OCI-LY1 (cell line): ENCODE data around the gene ANKDD1B.

Source experiments
- H2AFZ ChIP-seq: fragments of 200-600 bp; sonication (generic), shearing (Covaris generic); 2 replicates; pipeline ENCODE4 v1.6.0; 2014; ENCODE audit warnings: antibody characterized with exemption, mild to moderate bottlenecking, low read length
- H3F3A ChIP-seq: fragments of 200-600 bp; sonication (generic), shearing (Covaris generic); 2 replicates; pipeline ENCODE4 v1.6.0; 2014; ENCODE audit warnings: mild to moderate bottlenecking, antibody characterized with exemption, low read length, moderate library complexity; ENCODE audit not compliant: insufficient read depth
- H3K27ac ChIP-seq: fragments of 200-600 bp; sonication (generic); 2 replicates; pipeline ENCODE4 v1.5.1; 2014; ENCODE audit warnings: low read length, mixed run types, mild to moderate bottlenecking, low read depth; ENCODE audit not compliant: poor library complexity, severe bottlenecking
- H3K27me3 ChIP-seq: fragments of 200-600 bp; sonication (generic); 2 replicates; pipeline ENCODE4 v1.6.0; 2014; ENCODE audit warnings: antibody characterized with exemption, mild to moderate bottlenecking, low read length, moderate library complexity; ENCODE audit not compliant: insufficient read depth
- H3K36me3 ChIP-seq: fragments of 200-600 bp; sonication (generic); 2 replicates; pipeline ENCODE4 v1.6.1; 2014; ENCODE audit warnings: mild to moderate bottlenecking, antibody characterized with exemption, low read length, moderate library complexity, mixed read lengths; ENCODE audit not compliant: insufficient read depth
- H3K4me1 ChIP-seq: fragments of 200-600 bp; sonication (generic); 2 replicates; pipeline ENCODE4 v1.5.1; 2014; ENCODE audit warnings: mild to moderate bottlenecking, low read length, moderate library complexity; ENCODE audit not compliant: insufficient read depth, severe bottlenecking
- H3K4me2 ChIP-seq: fragments of 200-600 bp; sonication (generic), shearing (Covaris generic); 2 replicates; pipeline ENCODE4 v1.6.1; 2014; ENCODE audit warnings: low read length
- H3K4me3 ChIP-seq: fragments of 200-600 bp; sonication (generic); 2 replicates; pipeline ENCODE4 v1.5.1; 2014; ENCODE audit warnings: low read length, low read depth, mild to moderate bottlenecking, mixed read lengths; ENCODE audit not compliant: poor library complexity, severe bottlenecking
- H3K79me2 ChIP-seq: fragments of 200-600 bp; shearing (Covaris generic); 2 replicates; pipeline ENCODE4 v1.6.1; 2016; ENCODE audit warnings: mixed run types, low read length, mixed read lengths; ENCODE audit not compliant: insufficient read depth
- H3K9ac ChIP-seq: fragments of 200-600 bp; sonication (generic), shearing (Covaris generic); 2 replicates; pipeline ENCODE4 v1.6.1; 2014; ENCODE audit warnings: mild to moderate bottlenecking, low read length, mixed read lengths
- H3K9me2 ChIP-seq: fragments of 200-600 bp; sonication (generic), shearing (Covaris generic); 2 replicates; pipeline ENCODE4 v1.6.1; 2014; ENCODE audit warnings: low read depth, mild to moderate bottlenecking, low read length, mixed read lengths
- H3K9me3 ChIP-seq: fragments of 200-600 bp; shearing (Covaris generic); 2 replicates; pipeline ENCODE4 v1.6.1; 2014; ENCODE audit warnings: low read length, mixed read lengths
- H4K20me1 ChIP-seq: fragments of 200-600 bp; sonication (generic), shearing (Covaris generic); 2 replicates; pipeline ENCODE4 v1.6.0; 2016; ENCODE audit warnings: mild to moderate bottlenecking, low read length; ENCODE audit not compliant: insufficient read depth
- EZH2 ChIP-seq: fragments of 200-600 bp; sonication (generic), shearing (Covaris generic); IDR thresholded peaks from 2 replicates; pipeline ENCODE4 v1.8.0; 2017; ENCODE audit warnings: borderline replicate concordance, mixed run types, mild to moderate bottlenecking, antibody characterized with exemption, low read length, moderate library complexity, mixed read lengths
- TF ChIP-seq, protein P1 (sequence below): fragments of 200-600 bp; sonication (generic), shearing (Covaris generic); IDR thresholded peaks from 2 replicates; pipeline ENCODE4 v1.5.1; 2017; ENCODE audit warnings: mild to moderate bottlenecking, antibody characterized with exemption, low read length, moderate library complexity, mixed read lengths

Gene ANKDD1B

GRCh38 chr5:75685141-75685540 is 73.9 kb downstream of the ANKDD1B start:
- H3K36me3 ChIP-seq = peaks cover 48% of the 10 kb centered on the region; the same call in 1 of the 2 replicates
- no peak overlapping the region for H3K27ac ChIP-seq
- no peaks in the 10 kb centered on the region for H3K27me3 ChIP-seq
- H3K4me3 ChIP-seq = no peak overlapping the region
- no peaks in the 10 kb centered on the region for H3K79me2 ChIP-seq
- no peaks in the 10 kb centered on the region for H4K20me1 ChIP-seq
- no peaks in the 10 kb centered on the region for H3K9me3 ChIP-seq
- no peak overlapping the region for H2AFZ ChIP-seq
- TF ChIP-seq EZH2 = no peak
- TF ChIP-seq, protein P1, sequence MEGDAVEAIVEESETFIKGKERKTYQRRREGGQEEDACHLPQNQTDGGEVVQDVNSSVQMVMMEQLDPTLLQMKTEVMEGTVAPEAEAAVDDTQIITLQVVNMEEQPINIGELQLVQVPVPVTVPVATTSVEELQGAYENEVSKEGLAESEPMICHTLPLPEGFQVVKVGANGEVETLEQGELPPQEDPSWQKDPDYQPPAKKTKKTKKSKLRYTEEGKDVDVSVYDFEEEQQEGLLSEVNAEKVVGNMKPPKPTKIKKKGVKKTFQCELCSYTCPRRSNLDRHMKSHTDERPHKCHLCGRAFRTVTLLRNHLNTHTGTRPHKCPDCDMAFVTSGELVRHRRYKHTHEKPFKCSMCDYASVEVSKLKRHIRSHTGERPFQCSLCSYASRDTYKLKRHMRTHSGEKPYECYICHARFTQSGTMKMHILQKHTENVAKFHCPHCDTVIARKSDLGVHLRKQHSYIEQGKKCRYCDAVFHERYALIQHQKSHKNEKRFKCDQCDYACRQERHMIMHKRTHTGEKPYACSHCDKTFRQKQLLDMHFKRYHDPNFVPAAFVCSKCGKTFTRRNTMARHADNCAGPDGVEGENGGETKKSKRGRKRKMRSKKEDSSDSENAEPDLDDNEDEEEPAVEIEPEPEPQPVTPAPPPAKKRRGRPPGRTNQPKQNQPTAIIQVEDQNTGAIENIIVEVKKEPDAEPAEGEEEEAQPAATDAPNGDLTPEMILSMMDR = no peak
- no peaks in the 10 kb centered on the region for H3K4me1 ChIP-seq
- no peaks in the 10 kb centered on the region for H3K9me2 ChIP-seq
- no peaks in the 10 kb centered on the region for H3F3A ChIP-seq
- H3K4me2 ChIP-seq = no peak overlapping the region
- no peak overlapping the region for H3K9ac ChIP-seq

DNA sequence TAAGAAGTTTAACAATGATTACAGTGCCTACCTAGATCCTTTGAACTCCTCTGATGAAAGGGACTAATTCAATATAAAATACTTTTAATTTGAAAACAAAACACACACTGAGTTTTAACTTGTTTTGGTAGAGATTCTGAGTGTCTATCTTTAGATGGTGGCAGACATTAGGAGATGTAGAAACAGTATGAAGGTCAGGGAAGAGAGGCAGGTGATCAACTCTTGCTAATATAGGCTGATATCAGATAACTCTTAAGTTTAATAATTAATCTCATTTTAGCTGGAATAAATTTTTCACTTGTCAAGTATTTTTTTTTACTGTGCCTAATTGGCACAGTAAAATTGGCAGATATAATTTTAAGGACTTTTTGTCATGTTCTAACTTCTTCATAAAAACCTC is 75.2 kb downstream of the ANKDD1B start:
- no peak for TF ChIP-seq EZH2
- TF ChIP-seq, protein P1 = no peak
- no peak overlapping the region for H3K4me3 ChIP-seq
- no peak overlapping the region for H3K9ac ChIP-seq
- no peak overlapping the region for H3K4me2 ChIP-seq
- no peak overlapping the region for H3K27ac ChIP-seq
- no peaks in the 10 kb centered on the region for H3K4me1 ChIP-seq
- peaks cover 56% of the 10 kb centered on the region; the same call in 1 of the 2 replicates for H3K36me3 ChIP-seq
- H3F3A ChIP-seq = no peaks in the 10 kb centered on the region
- no peaks in the 10 kb centered on the region for H3K27me3 ChIP-seq
- no peaks in the 10 kb centered on the region for H3K79me2 ChIP-seq
- no peaks in the 10 kb centered on the region for H4K20me1 ChIP-seq
- H2AFZ ChIP-seq = no peak overlapping the region
- H3K9me3 ChIP-seq = no peaks in the 10 kb centered on the region
- H3K9me2 ChIP-seq = no peaks in the 10 kb centered on the region

DNA sequence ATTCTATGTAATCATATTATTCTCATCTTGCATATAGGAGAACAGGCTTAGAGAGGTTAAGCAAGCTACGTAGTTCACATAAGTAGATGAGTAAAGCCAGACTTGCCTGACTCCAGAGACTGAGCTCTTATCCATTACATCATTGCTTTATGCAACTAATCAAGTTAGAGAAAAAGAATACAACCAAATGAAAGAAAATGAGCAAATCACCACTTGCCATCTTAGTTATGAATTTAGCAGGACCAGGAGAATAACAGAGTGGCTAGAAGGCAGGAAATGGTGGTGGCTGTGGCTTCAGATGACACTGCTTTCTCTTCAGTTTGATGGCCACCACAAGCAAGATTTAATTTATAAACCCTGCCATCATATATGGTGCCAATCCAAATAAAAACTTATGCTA is 79.4 kb downstream of the ANKDD1B start:
- TF ChIP-seq, protein P1 = no peak
- TF ChIP-seq EZH2 = no peak
- H3K4me3 ChIP-seq = no peak overlapping the region
- H3K27ac ChIP-seq = no peak overlapping the region
- H4K20me1 ChIP-seq = no peaks in the 10 kb centered on the region
- no peaks in the 10 kb centered on the region for H3K9me2 ChIP-seq
- H3F3A ChIP-seq = no peaks in the 10 kb centered on the region
- no peak overlapping the region for H2AFZ ChIP-seq
- no peaks in the 10 kb centered on the region for H3K79me2 ChIP-seq
- H3K9me3 ChIP-seq = no peaks in the 10 kb centered on the region
- no peak overlapping the region for H3K4me2 ChIP-seq
- no peak overlapping the region for H3K9ac ChIP-seq
- no peaks in the 10 kb centered on the region for H3K27me3 ChIP-seq
- no peaks in the 10 kb centered on the region for H3K4me1 ChIP-seq
- H3K36me3 ChIP-seq = peaks cover 68% of the 10 kb centered on the region
